A549 (cell line): ENCODE measurements around the gene KMO.

ENCODE experiments used
- CBX2 ChIP-seq: fragments of 200-600 bp; sonication (generic); IDR thresholded peaks from 2 replicates; pipeline ENCODE4 v1.6.1; 2016; ENCODE audit warnings: low read depth, mild to moderate bottlenecking, borderline replicate concordance
- CTCF ChIP-seq: fragments of >200 bp; sonication (Bioruptor Twin); formaldehyde crosslinking; IDR thresholded peaks from 3 replicates; pipeline ENCODE4 v1.5.1; 2016
- GATA3 ChIP-seq: IDR thresholded peaks from 2 replicates; pipeline ENCODE4 v1.6.1; 2012; ENCODE audit warnings: borderline replicate concordance
- HDAC2 ChIP-seq: fragments of 200-600 bp; sonication (generic); IDR thresholded peaks from 2 replicates; pipeline ENCODE4 v1.6.1; 2016
- HOXA7 ChIP-seq: fragments of 250-450 bp; sonication (Bioruptor Pico); IDR thresholded peaks from 2 replicates; pipeline ENCODE4 v1.5.0; 2020; ENCODE audit warnings: mild to moderate bottlenecking, moderate library complexity
- JUNB ChIP-seq: fragments of >200 bp; sonication (Bioruptor Twin); formaldehyde crosslinking; IDR thresholded peaks from 2 replicates; pipeline ENCODE4 v1.6.1; 2016
- MAX ChIP-seq: IDR thresholded peaks from 2 replicates; pipeline ENCODE4 v1.6.1; 2012
- PHF8 ChIP-seq: fragments of 200-600 bp; sonication (generic); IDR thresholded peaks from 2 replicates; pipeline ENCODE4 v1.6.1; 2016; ENCODE audit warnings: low read depth, mild to moderate bottlenecking, antibody characterized with exemption, moderate library complexity, borderline replicate concordance
- SREBF2 ChIP-seq: fragments of 450-650 bp; IDR thresholded peaks from 2 replicates; pipeline ENCODE4 v1.6.1; 2014; ENCODE audit warnings: mild to moderate bottlenecking, moderate library complexity

GRCh38 chr1:241617426-241617825 lies 85.2 kb downstream of the KMO start:
- TF ChIP-seq CTCF (no peak), CBX2 (no peak), MAX (no peak), HDAC2 (no peak), SREBF2 (no peak), PHF8 (no peak), JUNB (no peak), GATA3 (no peak), HOXA7 (CRISPR knock-in tag) (no peak)
